GM15510 (cell line): ENCODE data around the gene ADARB2.

Source experiments
- POLR2A ChIP-seq: IDR thresholded peaks from 3 replicates; pipeline ENCODE4 v1.6.1; 2011; ENCODE audit warnings: borderline replicate concordance; ENCODE audit not compliant: insufficient read length; ENCODE audit errors: extremely low read depth

The ADARB2 gene

DNA sequence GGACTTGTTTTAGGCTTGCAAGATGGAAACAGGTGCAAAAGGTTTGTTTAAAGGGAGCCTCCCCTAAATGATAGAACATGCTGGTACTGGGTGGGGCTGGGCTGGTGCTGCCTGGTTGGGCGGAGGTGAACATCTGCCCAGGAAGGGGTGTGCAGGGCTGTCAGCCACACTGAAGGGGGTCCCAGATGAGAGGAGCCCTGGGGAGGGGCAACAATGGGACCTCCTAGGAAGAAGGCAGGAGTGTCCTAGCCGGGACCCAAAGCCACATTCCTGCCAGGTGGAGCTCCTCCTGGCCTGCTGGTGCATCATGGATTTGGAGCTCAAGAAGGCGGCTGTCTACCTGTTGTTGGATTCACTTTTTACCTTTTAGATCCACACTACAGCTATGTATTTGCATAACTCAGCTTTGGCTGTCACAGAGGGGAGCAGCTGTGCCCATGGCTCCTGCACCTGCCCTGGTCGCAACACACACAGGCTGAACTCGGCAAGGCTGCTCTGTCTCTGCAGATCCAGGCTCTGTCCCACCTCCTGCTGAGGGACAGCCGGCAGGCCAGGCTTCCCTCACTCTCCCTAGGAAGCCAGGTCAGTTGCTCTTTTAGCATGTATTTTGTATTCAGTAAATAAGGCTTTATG, 59.9 kb downstream of the ADARB2 start:
- no peak for TF ChIP-seq POLR2A

DNA sequence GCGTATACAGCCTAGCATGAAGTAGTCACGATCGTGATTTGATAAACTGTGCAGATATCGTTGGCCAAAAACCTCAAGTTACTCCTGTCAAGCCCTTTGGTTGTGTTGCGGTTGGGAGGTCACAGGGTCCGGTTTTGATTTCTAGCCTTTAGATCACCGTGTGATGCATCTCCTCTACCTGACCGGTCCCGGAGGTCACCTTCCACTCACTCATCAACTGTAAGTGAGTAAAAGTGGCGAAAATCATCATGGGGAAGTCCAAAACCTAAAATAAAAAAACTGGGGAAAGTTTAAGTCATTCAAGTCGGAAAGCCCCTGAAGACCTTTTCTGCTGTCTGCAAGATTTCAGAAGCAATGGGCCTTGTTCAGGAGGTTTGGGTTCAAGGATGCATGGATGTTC, 62.8 kb downstream of the ADARB2 start:
- TF ChIP-seq POLR2A, result no peak

DNA sequence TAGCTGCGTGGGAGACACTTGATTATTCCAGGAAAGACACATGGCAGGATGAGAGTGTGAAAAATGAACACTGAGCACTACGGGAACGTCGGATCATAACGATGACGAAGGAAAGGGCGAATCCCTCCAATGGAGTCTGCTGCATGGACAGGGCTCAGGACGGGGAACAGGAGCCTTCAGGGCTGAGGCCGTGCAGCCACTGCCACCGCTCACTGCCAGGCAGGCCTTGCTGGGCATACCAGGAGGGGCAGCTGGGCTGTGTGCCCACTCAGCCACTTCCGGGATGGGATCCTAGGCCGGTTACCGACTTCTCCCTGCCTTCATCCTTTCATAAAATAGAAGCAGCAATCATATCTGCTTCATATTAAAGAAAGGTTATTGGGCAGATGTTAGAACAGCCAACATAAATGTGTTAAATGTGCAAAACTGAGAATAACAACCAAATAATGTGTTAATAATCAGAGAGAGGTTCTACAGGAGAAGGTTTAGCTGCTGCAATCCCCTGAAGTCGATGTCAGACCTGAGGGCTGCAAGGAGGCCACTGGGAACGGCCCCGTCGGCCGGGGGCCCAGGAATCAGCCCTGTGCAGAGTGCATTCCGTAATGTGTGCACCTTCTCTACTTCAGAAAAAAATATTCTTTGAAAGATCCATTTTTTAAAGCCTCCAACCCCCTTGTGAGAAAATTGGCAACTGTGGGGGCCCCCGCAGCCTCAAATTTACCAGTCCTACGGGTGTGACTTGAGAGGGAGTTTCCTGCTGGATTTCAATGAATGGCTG, 63.6 kb downstream of the ADARB2 start:
- no peak for TF ChIP-seq POLR2A

DNA sequence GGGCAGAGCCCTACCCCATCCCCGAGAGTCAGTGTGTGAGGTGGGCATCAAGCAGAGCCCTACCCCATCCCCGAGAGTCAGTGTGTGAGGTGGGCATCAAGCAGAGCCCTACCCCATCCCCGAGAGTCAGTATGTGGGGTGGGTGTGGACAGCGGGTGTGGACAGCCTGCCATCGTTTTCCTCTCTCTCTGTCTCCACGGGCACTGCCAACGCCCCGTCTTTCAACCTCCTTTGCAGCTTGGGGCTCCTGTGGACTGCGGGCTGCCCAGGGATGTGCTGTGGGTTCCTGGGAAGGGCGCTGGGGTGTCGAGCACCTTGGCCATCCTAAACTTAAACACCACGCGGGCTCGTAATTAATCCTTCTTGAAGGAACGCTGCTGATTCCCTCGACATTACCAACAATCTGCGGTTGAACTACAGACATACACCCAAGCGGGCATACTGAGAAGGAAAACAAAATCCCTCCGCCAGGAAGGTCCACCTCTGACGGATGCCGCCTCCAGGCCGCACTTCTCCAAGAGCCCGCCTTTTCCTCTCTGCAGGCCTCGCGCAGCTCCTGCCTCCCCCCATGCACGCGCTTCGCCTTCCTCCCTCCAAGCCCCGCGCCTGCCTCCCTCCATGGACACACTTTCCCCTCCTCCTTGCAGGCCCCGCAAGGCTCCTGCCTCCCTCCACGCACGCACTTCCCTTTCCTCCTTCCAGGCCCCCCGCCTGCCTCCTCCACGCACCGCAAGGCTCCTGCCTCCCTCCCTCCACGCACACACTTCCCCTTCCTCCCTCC, 65.1 kb downstream of the ADARB2 start:
- TF ChIP-seq POLR2A, result no peak

DNA sequence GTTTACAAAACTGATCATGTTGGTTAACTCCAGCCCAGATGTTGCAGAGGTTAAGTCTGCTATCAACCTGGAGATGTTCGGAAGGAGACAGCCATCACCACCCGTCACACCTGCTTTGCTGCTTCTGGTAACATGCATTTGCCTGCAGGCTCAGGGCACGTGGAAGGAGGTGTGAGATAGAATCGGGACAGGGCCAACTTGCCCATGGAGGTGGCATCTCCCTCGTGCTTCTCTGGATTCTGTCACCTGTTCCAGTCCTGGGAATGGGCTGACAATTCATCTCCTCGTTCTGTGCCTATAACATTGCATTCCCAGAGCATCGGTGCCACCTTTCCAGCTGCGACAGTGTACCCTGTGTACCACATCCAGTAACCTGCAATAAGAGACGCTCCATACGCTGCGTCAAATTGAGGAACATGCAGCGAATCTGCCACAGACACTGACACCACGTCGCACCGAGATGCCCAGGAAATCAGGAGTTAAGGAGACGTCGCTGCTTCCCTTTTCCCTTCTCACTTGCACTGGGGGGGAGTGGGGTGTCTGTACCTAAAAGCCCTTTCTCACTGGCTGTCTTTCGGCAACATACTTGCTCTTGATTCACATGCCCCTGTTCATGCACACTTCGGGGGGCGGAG, 65.8 kb downstream of the ADARB2 start:
- TF ChIP-seq POLR2A, result no peak

DNA sequence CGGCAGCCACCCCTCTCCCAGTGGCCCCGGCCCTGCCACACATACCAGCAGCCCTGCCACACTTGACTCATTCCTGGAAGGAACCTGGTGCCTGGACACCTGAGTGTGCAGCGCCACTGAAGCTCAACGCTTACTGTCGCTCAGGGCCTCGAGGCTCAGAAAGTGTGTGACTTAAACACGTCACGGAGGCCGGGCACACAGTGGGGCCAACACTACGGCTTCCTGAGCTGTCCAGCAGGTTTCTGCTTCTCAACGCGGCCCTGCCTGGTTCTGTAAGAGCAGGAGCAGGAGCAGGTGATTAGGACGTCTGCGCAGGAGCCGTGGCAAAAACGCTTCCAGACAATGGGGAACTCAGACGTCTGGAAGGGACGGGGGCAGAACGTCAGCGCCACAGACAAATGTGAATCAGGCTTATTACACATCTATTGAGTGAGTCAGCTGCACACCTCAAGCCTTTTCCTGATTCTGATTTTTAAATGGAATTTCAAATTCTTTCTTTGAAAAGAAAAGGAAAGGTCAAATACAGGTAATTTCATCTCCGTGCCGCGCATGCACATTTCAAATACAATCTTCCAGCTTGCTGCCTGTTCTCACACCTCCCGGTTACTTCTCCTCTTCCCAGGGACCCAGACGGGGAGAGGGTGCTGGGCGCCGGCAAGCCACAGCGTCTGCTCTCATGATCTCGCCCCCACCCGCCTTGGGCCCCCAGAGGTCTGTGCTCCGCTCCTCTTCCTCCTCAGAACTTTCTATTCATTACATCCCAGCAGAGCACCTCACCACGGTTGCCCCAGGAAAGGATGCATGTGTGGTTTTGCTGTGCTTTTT, 66.6 kb downstream of the ADARB2 start:
- TF ChIP-seq POLR2A, result no peak

DNA sequence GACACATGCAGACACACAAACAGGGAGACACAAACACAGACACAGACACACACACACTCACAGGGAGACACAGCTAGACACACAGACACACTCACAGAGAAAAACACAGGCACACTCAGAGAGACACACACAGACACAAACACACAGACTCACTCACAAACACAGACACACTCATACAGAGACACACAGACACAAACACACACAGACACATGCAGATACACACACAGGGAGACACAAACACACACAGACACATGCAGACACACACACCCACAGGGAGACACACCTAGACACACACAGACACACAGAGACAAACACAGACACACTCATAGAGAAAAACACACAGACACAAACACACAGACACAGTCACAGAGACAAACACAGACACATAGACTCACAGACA, 67.9 kb downstream of the ADARB2 start:
- no peak for TF ChIP-seq POLR2A

DNA sequence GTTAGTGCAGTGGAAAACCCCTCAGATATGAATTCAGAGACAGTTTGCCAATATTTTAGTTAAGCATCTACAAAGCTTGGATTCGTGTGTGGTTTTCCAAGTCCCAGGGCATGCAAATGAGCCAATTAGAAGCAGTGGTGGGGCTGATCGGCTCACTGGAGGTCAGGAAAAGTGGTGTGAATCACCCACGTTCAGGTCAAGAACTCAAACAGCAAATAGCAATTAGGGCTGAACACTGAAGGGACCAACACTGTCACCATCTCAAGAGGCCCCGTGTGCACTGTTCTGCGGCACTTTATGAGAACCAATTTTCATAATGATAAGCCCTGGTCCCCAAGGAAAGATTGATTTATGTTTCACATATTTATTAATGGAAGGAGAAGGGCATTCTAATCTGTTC, 68.9 kb downstream of the ADARB2 start:
- TF ChIP-seq POLR2A, result no peak

DNA sequence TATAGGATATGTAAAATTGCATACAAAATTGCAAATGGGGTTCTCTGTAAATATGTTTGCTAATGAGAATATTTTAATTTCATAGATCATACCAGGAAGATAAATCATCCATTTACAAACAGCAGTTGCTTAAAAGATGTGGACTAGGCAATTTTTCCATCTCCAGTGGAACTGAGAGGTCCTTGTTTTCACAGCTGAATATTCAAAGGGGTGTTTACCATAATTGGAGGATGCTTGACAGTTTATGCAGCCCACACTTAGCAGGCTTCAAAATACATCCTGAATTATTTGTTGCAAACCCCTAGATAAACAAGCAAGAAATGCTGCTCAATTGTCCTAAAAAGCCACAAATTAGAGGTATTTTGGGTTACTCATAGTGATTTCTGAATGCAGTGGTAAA, 69.9 kb downstream of the ADARB2 start:
- no peak for TF ChIP-seq POLR2A

DNA sequence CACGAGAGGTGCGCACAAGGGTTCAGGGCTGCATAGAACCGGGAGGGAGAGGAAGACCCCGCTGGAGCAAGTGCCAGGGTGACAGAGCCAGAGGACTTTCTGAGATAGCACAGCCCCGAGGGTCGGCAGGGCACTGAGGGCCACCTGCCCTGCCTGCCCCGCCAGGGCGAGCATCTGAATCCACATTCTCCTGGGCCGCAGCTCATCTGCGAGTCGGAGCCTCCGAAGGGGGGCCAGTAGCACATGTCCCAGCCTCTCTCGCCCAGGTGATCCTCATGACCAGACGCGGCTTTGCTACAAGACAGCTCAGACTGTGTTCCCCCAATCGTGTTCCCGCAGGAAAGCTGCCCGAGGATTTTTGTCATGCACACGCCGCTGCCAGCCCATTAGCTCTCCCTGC, 71.2 kb downstream of the ADARB2 start:
- no peak for TF ChIP-seq POLR2A

DNA sequence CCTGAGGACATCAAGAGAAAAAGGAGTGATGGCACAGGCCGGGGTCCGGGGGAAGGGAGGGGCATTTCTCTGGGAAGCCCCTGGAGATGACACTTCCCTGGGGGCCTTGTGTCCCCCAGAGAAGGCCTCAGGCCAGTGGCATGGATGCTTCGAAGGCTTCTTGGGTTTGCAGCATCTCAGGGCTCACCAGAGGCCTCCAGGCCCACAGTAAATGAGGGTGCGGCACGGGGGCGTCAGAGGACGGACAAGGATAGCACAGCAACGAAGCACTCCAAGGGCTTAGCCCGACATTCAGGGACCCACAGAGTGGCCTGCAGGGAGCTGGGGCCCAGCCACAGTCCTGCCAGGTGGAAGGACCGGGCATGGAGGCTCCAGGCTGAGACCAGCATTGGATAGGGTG, 71.6 kb downstream of the ADARB2 start:
- no peak for TF ChIP-seq POLR2A

DNA sequence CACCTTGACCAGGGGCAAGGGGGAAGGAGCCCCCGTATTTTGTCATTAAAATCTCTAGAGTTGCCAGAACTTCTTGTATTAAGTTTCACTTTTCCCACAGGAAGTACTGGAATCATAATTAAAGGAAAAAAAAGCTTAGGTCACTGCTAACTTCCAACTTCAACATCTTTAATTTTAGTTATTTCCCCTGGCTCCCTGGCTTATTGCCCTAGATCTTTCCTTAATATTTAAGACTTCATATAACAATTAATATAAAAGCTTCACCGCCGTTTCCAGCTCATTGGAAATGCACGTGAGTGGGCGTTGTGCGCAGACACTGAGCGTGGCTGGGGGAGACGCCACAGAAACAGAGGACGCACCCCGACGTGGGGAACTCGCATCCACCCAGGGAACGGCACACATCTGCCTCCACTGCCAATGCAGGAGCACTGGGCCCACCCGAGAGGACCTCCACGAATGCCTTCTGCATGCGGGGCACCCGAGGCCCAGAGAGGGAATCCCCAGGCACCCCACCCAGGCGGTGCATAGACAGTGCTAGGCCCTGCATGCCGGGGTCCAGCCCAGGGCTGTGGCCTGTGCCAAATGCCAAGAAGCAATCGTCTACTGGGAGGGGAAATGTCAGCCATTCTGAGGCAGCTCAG, 72.2 kb downstream of the ADARB2 start:
- no peak for TF ChIP-seq POLR2A

DNA sequence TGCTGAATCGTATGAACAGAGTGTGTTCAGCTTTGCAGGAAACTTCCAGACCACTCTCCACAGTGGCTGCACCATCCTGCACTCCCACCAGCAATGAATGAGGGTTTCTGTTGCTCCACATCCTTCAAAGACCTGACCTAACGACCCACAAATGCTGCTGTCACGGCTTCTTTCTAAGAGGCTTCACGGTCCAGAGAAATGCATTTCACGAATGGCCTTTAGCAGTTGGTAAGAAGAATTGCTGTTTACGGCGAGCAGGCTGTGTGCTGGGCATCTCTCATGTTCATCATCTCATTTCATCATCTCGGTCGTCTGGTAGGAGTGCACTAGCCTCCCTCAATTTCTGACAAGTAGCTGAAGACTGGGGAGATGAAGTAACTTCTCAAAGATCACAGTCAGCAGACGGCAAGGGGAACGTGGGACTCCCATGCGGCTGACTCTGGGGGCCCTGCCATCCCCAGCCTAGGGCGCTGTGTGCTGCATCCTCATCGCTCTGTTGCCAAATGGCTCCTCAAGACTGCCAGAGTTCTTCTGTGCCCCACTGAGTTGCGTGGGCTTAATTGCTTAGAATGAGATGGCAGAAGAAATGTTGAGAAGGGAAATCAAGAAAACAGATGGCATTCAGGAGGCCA, 72.9 kb downstream of the ADARB2 start:
- TF ChIP-seq POLR2A, result no peak
